Stimulated activated naive CD8-positive, alpha-beta T cell treated with anti-CD3 and anti-CD28 coated beads, Interleukin-15, Interleukin-2, amounts not matched to agents 100 U/mL and 50 U/mL, for 24 hours (primary cell): Measurements from ENCODE around the gene RBMS1.
"Not testable (repeated sequence)": the region's sequence is repeated elsewhere in the genome, so short reads cannot be mapped to it uniquely, and the experiment has no call there.

ENCODE experiments used
- ATAC-seq: fragments of 150-1000 bp; cut with Tn5 transposase; one replicate; pipeline ENCODE4 v1.10.0; 2021
- DNase-seq: peaks from one replicate; pipeline ENCODE4 v3.0.0; 2021

The RBMS1 gene

GRCh38 chr2:160433466-160434140 is 60.0 kb downstream of the RBMS1 start:
- DNase-seq (no peak), ATAC-seq (peak; percentile 58)

GRCh38 chr2:160432633-160433032 is 61.0 kb downstream of the RBMS1 start:
- DNase-seq (no peak), ATAC-seq (no peak)

- ATAC-seq (peak; percentile 44), DNase-seq (no peak)
These were observed 62.2 kb downstream of the RBMS1 start for GRCh38 chr2:160431441-160431840.

GRCh38 chr2:160430001-160430344 is 63.6 kb downstream of the RBMS1 start:
- no peak for ATAC-seq
- DNase-seq = no peak

GRCh38 chr2:160429248-160430000 is 64.2 kb downstream of the RBMS1 start:
- DNase-seq = no peak
- ATAC-seq = no peak

- DNase-seq (no peak), ATAC-seq (no peak)
These were observed 65.2 kb downstream of the RBMS1 start for GRCh38 chr2:160428405-160428763.

- DNase-seq = peak; percentile 54
- ATAC-seq = peak; percentile 69
These were observed 65.8 kb downstream of the RBMS1 start for GRCh38 chr2:160427629-160428404.

GRCh38 chr2:160426604-160427003 is 67.0 kb downstream of the RBMS1 start:
- ATAC-seq (no peak), DNase-seq (no peak)

GRCh38 chr2:160425434-160426151 is 68.0 kb downstream of the RBMS1 start:
- ATAC-seq (peak; percentile 19), DNase-seq (no peak)

GRCh38 chr2:160423126-160423525 is 70.5 kb downstream of the RBMS1 start:
- ATAC-seq (no peak), DNase-seq (no peak)

GRCh38 chr2:160421646-160422501 is 71.7 kb downstream of the RBMS1 start:
- not testable (repeated sequence) for DNase-seq
- peak; percentile 28 for ATAC-seq

- DNase-seq (no peak), ATAC-seq (no peak)
These were observed 72.9 kb downstream of the RBMS1 start for GRCh38 chr2:160420711-160421110.

GRCh38 chr2:160419776-160420505 is 73.7 kb downstream of the RBMS1 start:
- no peak for DNase-seq
- ATAC-seq = no peak

GRCh38 chr2:160418853-160419252 is 74.8 kb downstream of the RBMS1 start:
- ATAC-seq = no peak
- DNase-seq = no peak

- ATAC-seq = no peak
- DNase-seq = no peak
These were observed 75.2 kb downstream of the RBMS1 start for GRCh38 chr2:160418398-160418765.

GRCh38 chr2:160417745-160418397 is 75.7 kb downstream of the RBMS1 start:
- ATAC-seq (peak; percentile 86), DNase-seq (no peak)

GRCh38 chr2:160415991-160416390 is 77.6 kb downstream of the RBMS1 start:
- DNase-seq = no peak
- ATAC-seq = no peak

GRCh38 chr2:160411955-160412354 is 81.7 kb downstream of the RBMS1 start:
- ATAC-seq (no peak), DNase-seq (no peak)

GRCh38 chr2:160411167-160411566 is 82.4 kb downstream of the RBMS1 start:
- DNase-seq (peak; percentile 43), ATAC-seq (peak; percentile 70)

GRCh38 chr2:160409480-160409879 is 84.1 kb downstream of the RBMS1 start:
- no peak for DNase-seq
- no peak for ATAC-seq

GRCh38 chr2:160408959-160409291 is 84.7 kb downstream of the RBMS1 start:
- ATAC-seq (no peak), DNase-seq (no peak)
